SHP77 treated with DMSO at 0.1 percent for 48 hours (cell line): Measurements from ENCODE around the gene SESTD1.
"Not testable (repeated sequence)": the region's sequence is repeated elsewhere in the genome, so short reads cannot be mapped to it uniquely, and the experiment has no call there.

Experiments used
- DNase-seq: peaks from one replicate; lab custom pipeline; 2025; lab: John Stamatoyannopoulos, UW

SESTD1 gene

DNA sequence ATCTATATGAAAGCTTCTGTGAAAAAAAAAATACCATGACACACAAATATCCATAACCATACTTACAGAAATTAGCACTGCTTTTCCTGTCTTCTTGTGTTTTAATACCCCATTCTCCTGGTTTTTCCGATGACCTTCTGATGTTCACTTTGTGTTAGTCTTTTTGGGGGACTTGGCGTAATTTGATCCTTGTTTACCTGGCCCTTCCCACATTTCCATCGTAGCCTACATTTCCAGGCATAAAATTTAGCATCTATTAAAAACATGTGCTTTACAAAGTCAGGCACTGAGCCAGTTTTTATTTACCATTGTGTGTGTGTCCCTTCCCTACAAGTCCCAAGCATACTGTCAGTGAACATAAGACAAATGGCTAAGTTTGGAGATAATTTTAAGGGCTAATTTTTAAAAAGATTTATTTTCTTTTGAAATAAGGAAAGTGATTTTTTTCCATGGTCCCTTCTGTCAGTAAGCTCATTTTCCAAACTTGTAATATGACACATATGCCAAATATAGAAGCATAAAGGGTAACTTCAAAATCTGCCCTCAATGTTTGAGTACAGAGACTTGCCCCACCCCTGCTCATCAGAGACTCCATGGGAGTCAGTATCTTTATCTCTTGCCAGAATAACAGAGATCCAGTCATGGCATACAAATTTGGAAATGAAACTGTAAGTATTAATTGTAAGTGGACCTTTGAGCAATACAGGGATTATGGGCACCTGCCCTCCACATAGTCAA, 27.3 kb downstream of the SESTD1 start:
- DNase-seq = no peak

- DNase-seq = no peak
Measured at GRCh38 chr2:179235463-179236108, 29.0 kb downstream of the SESTD1 start.

DNA sequence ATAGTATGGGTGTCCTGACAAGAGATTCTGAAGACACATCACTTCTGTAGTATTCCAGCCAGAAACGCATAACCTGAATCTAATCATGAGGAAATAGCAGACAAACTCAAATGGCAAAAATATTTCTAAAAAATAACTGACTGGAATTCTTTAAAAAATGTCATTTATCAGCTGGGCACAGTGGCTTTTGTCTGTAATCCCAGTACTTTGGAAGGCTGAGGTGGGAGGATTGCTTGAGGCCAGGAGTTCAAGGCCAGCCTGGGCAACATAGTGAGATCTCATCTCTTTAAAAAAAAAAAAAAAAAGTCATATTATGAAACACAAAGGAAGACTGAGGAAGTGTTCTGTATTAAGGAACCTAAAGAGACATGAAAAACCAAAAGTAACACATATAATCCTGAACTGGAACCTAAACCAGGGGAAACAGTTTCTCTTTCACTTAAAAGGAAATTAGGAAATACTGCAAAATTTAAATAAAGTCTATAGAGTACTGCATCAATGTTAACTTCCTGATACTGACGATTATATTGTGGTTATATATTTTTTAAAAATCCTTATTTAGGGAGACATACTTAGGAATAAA, 29.9 kb downstream of the SESTD1 start:
- DNase-seq = no peak

DNA sequence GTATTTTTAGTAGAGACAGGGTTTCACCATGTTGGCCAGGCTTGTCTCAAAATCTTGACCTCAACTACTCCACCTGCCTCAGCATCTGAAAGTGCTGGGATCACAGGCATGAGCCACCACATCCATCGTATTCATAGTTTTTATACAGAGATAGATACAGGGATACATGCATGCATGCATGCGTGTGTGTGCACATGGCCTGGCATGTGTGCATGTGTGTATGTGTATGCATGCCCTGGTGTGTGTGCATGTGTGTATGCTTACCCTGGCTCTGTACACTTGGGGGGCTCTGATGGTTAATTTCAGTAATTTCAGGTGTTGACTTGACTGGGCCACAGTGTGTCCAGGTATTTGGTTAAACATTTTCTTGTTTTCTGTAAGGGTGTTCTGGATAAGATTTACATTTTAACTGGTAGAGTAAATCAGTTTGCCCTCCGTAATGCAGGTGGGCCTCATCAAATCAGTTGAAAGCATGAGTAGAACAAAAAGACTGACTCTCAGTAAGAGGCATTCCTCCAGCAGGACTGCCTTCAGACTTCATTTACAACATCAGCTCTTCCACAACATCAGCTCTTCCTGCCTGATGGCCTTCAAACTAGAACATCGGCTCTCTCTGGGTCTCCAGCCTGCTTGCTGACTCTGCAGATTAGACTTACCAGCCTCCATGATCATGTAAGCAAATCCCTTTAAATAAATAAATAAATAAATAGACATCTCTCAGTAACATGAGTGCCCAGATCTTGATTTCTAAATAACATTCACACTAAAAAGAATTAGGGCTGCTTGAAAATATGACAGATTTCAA, 30.8 kb downstream of the SESTD1 start:
- DNase-seq = no peak

DNA sequence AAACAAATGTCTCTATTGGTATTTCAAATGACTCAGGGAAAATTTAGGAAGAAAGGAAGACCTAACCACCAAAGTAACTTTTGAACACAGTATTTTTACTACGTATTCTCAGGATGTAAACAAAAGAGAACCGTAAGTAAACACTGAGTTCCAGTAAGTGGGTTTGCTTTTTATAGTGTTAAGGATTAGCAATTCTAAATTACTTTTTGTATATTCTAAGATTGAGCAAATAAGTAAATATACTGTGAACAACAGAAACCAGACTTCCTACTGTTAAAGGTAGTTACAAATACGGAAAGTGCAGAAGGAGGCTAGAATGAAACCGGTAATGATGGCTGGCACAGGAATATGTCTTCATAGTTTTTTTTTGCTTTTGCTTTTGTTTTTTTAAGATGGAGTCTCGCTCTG, 31.5 kb downstream of the SESTD1 start:
- no peak for DNase-seq

DNA sequence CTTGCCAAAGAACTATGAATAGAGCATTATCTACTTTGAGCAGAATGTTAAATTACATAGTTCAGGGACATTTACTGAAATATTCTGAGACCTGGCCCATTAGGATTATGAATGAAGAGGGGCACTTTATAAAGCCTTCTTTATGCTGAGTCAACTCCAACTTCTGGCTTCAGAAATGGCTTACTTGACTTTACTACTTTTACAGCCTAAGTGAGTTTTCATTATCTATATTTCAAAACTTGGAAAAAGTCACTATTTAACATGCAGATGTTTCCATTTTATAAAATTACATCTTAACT, 37.7 kb downstream of the SESTD1 start:
- DNase-seq = no peak

- no peak for DNase-seq
Measured at GRCh38 chr2:179226203-179226960, 38.2 kb downstream of the SESTD1 start.

- no peak for DNase-seq
Measured at GRCh38 chr2:179224361-179224760, 40.3 kb downstream of the SESTD1 start.

DNA sequence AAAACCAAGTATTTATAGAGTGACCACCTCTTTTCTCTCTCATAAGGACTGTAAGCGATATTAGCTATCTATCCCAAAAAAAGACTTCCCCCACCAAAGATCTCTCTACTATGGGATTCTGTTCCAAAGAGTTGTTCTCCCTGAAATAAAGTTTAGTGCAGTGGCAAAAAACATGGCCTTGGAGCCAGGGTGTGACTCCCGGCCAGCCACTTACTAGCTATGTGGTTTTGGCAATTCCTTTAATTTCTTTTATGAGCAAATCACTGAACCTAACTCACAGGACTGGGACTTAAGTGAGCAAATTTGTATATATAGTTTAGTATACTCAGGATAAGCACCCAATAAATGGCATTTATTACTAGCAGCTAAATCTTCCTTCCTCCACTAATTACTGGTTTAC, 42.6 kb downstream of the SESTD1 start:
- no peak for DNase-seq

GRCh38 chr2:179218848-179219594, 45.6 kb downstream of the SESTD1 start:
- peak; percentile 2 for DNase-seq

GRCh38 chr2:179214671-179215070, 50.0 kb downstream of the SESTD1 start:
- not testable (repeated sequence) for DNase-seq

DNA sequence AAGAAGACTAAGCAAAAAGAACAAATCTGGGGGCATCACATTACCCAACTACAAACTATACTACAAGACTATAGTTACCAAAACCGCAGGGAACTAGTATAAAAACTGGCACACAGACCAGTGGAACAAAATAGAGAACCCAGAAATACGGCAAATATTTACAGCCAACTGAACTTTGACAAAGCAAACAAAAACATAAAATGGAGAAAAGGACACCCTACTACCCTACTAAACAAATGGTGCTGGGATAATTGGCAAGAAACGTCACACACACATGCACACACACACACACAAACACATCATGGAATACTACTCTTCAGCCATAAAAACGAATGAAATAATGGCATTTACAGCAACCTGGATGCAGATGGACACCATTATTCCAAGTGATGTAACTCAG, 53.3 kb downstream of the SESTD1 start:
- no peak for DNase-seq

GRCh38 chr2:179208277-179208676, 56.4 kb downstream of the SESTD1 start:
- DNase-seq = not testable (repeated sequence)

DNA sequence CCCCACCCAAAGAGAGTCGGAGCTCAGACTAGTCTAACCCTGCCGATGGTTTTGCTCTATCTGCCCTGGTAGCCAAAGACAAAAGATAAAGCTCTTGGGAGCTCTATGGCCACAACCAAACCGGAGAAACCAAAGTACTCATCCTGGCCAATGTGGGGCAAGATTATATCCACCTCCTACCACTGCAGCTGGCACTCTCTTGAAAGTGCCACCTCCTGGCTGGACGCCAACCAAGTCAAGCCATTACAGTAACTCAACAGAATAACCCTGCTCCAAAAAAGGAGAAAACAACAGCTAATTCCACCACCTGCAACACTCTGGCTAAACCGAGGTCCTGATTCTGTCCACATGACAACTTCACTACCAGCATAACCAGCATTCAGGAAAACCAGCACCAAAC, 57.6 kb downstream of the SESTD1 start:
- no peak for DNase-seq

DNA sequence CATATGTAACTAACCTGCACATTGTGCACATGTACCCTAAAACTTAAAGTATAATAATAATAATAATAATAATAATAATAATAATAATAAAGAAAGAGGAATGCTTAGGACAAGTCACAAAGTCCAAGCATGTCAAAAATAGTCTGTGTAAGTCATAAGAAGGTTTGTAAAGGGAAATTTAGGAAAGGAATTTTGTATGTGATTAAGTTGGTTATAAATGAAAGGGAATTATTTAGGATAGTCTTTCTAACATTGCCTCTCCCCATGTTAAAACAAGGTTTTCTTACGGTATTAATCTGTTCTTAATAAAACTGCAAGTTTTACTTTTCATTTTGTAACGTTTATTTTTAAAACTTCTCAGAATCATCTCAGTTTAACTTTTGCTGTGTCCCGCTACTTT, 62.8 kb downstream of the SESTD1 start:
- no peak for DNase-seq

- not testable (repeated sequence) for DNase-seq
Measured at GRCh38 chr2:179195926-179196590, 68.6 kb downstream of the SESTD1 start.

GRCh38 chr2:179195141-179195540, 69.5 kb downstream of the SESTD1 start:
- DNase-seq = no peak

DNA sequence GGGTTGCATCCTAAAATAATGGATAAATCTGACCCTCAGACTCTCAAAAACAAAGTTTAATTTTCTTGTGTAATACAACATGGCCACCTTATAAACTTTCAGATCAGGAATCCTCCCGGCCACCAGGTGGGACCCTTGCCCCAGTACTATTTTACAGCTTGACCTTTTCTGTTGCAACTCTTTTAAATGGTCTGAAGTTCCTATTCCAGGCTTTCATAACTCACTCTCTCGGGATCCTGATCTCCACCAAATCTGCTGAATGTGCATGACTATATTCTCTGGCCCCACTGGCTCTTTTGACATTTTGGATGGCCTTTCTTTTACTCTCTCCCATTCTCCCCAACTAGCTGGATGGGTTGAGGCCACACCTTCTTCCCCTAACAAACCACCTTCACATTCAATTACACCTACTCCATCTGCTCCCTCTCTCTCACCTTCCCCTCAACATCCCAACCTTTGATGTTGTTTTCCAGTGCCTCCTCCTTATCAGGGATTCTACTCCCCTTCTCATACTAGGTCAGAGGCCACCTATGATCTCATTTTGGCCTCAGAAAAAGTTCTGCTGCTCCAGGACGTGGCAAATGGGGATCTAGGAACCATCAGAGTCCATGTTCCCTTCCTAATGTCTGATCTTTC, 70.8 kb downstream of the SESTD1 start:
- no peak for DNase-seq

DNA sequence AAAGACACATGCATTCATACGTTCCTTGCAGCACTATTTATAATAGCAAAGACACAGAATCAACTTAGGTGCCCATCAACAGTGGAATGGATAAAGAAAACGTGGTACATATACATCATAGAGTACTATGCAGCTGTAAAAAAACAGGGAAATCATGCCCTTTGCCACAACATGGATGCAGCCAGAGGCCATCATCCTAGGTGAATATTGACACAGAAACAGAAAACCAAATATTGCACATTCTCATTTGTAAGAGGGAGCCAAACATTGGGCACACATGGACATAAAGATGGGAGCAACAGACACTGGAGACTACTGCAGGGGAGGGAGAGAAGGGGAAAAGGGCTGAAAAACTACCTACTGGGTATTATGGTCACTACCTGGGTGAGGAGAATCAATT, 73.5 kb downstream of the SESTD1 start:
- no peak for DNase-seq

DNA sequence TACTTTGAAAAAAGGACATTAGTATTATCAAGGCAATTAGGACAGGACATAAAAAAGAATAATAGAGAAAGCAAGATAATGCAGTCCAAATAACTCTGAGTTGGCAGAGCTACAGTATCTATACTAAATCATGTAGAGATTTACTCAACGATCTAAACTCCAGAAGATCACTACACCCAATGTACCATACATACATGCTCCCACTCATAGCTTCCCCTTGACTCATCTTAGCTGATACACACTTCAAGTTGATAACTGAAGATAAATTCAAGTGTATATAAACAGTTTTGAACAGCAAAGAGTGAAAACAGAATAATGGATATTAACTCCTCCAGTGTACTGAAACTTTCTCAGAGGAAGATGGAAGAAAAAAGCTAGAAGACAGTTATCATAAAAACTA, 78.5 kb downstream of the SESTD1 start:
- no peak for DNase-seq
